DND-41 (cell line): ENCODE measurements around the gene SLC35F6.
A peak's percentile ranks its signal among the peaks of the same experiment; 100 is the strongest.
"Not testable (repeated sequence)": the region's sequence is repeated elsewhere in the genome, so short reads cannot be mapped to it uniquely, and the experiment has no call there.

Source experiments
- ATAC-seq: fragments of 200-7000 bp; cut with Tn5 transposase; 3 replicates; pipeline ENCODE4 v1.9.1; 2021; ENCODE audit warnings: low read depth; ENCODE audit not compliant: insufficient read depth
- DNase-seq: peaks from one replicate; pipeline ENCODE4 v3.0.0-alpha.2; 2020
- H2AFZ ChIP-seq: 2 replicates; pipeline ENCODE4 v1.6.0; 2012; ENCODE audit warnings: low read depth, low read length
- H3K27ac ChIP-seq: 2 replicates; pipeline ENCODE4 v1.5.1; 2012; ENCODE audit warnings: low read length, inconsistent platforms
- H3K27me3 ChIP-seq: fragments of 200-600 bp; sonication (generic); 2 replicates; pipeline ENCODE4 v1.6.0; 2012; ENCODE audit warnings: low read length, mild to moderate bottlenecking, inconsistent platforms; ENCODE audit not compliant: insufficient read depth, poor library complexity
- H3K36me3 ChIP-seq: 2 replicates; pipeline ENCODE4 v1.5.1; 2012; ENCODE audit warnings: low read length, inconsistent platforms; ENCODE audit not compliant: insufficient read depth
- H3K4me1 ChIP-seq: 2 replicates; pipeline ENCODE4 v1.5.1; 2012; ENCODE audit warnings: mild to moderate bottlenecking, low read length; ENCODE audit not compliant: insufficient read depth
- H3K4me2 ChIP-seq: 2 replicates; pipeline ENCODE4 v1.6.0; 2012; ENCODE audit warnings: mild to moderate bottlenecking, moderate library complexity, low read length, inconsistent platforms; ENCODE audit not compliant: insufficient read depth
- H3K4me3 ChIP-seq, 2 experiments: fragments of 200-600 bp in 1 of 2; shearing (Covaris generic) in 1 of 2; 2 replicates each; pipeline ENCODE4 v1.5.1; 2012 to 2016; ENCODE audit warnings: inconsistent platforms in 2 of 2, low read length in 2 of 2, mild to moderate bottlenecking in 2 of 2, low read depth in 1 of 2, moderate library complexity in 1 of 2
- H3K79me2 ChIP-seq: 2 replicates; pipeline ENCODE4 v1.6.0; 2012; ENCODE audit warnings: low read length, inconsistent platforms; ENCODE audit not compliant: insufficient read depth
- H3K9ac ChIP-seq: 2 replicates; pipeline ENCODE4 v1.6.0; 2012; ENCODE audit warnings: low read depth, mild to moderate bottlenecking, inconsistent platforms, low read length, moderate library complexity
- H3K9me3 ChIP-seq: 2 replicates; pipeline ENCODE4 v1.5.1; 2012; ENCODE audit warnings: low read length, moderate library complexity, mild to moderate bottlenecking, inconsistent platforms; ENCODE audit not compliant: insufficient read depth, severe bottlenecking
- H4K20me1 ChIP-seq: 2 replicates; pipeline ENCODE4 v1.6.0; 2012; ENCODE audit warnings: low read length; ENCODE audit not compliant: insufficient read depth
- EZH2 ChIP-seq: IDR thresholded peaks from 3 replicates; pipeline ENCODE4 v1.6.1; 2012; ENCODE audit warnings: borderline replicate concordance, low read depth, mild to moderate bottlenecking, moderate library complexity, low read length, inconsistent platforms; ENCODE audit not compliant: severe bottlenecking
- TF ChIP-seq, protein P1 (sequence below): IDR thresholded peaks from 2 replicates; pipeline ENCODE4 v1.5.1; 2012; ENCODE audit warnings: borderline replicate concordance, low read length, moderate library complexity, mild to moderate bottlenecking; ENCODE audit not compliant: poor library complexity, severe bottlenecking; ENCODE audit errors: extremely low read depth

The SLC35F6 gene

GRCh38 chr2:26745609-26746327 is 18.3 kb upstream of the SLC35F6 start:
- no peak for TF ChIP-seq EZH2
- TF ChIP-seq, protein P1, sequence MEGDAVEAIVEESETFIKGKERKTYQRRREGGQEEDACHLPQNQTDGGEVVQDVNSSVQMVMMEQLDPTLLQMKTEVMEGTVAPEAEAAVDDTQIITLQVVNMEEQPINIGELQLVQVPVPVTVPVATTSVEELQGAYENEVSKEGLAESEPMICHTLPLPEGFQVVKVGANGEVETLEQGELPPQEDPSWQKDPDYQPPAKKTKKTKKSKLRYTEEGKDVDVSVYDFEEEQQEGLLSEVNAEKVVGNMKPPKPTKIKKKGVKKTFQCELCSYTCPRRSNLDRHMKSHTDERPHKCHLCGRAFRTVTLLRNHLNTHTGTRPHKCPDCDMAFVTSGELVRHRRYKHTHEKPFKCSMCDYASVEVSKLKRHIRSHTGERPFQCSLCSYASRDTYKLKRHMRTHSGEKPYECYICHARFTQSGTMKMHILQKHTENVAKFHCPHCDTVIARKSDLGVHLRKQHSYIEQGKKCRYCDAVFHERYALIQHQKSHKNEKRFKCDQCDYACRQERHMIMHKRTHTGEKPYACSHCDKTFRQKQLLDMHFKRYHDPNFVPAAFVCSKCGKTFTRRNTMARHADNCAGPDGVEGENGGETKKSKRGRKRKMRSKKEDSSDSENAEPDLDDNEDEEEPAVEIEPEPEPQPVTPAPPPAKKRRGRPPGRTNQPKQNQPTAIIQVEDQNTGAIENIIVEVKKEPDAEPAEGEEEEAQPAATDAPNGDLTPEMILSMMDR, result peak; percentile 89
- no peak overlapping the region for H3K9ac ChIP-seq
- peak; percentile 92 for ATAC-seq
- no peaks in the 10 kb centered on the region for H3K36me3 ChIP-seq
- no peak overlapping the region for H3K4me3 ChIP-seq
- no peaks in the 10 kb centered on the region for H3K27me3 ChIP-seq
- DNase-seq, result peak; percentile 82
- no peaks in the 10 kb centered on the region for H3K4me1 ChIP-seq
- 0 out of 2 replicates have a peak, but pooled peaks cover 2% of the 10 kb centered on the region for H4K20me1 ChIP-seq
- no peaks in the 10 kb centered on the region for H3K79me2 ChIP-seq
- H3K9me3 ChIP-seq, result no peaks in the 10 kb centered on the region
- H2AFZ ChIP-seq, result no peak overlapping the region
- no peak overlapping the region for H3K4me2 ChIP-seq
- H3K27ac ChIP-seq, result no peak overlapping the region

DNA sequence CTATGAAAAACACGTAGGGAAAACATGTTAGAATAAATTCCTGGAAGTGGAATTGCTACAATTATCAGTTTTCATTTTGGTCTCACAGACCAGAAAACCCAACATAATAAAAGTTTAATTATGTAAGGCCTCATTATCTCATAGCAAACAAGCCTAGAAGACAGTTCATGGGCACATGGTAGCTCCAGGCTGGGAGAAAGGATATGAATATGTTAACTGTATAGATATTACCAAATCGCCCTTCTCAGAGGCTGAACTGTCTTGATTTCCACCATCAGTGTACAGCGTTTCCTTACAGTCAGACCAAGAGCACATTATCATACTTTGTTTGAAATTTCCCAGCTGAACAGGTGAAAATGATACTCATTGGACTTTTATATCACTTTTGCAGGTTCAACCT is 17.1 kb upstream of the SLC35F6 start:
- ATAC-seq, result no peak
- TF ChIP-seq, protein P1, result no peak
- TF ChIP-seq EZH2, result no peak

GRCh38 chr2:26749787-26750420 is 14.2 kb upstream of the SLC35F6 start:
- H3K9me3 ChIP-seq, H3K27me3 ChIP-seq, H4K20me1 ChIP-seq, ATAC-seq, DNase-seq, H3K4me2 ChIP-seq, H3K9ac ChIP-seq, H2AFZ ChIP-seq, H3K79me2 ChIP-seq, H3K4me1 ChIP-seq, H3K27ac ChIP-seq, H3K36me3 ChIP-seq, H3K4me3 ChIP-seq: not testable (repeated sequence)

More for the DNA sequence above, 17.1 kb upstream of the SLC35F6 start:
- Histone ChIP-seq H3K4me3 (no peak overlapping the region), H3K27me3 (no peaks in the 10 kb centered on the region), H2AFZ (no peak overlapping the region), H3K4me2 (no peak overlapping the region), H4K20me1 (0 out of 2 replicates have a peak, but pooled peaks cover 2% of the 10 kb centered on the region), H3K9ac (no peak overlapping the region), H3K4me1 (no peaks in the 10 kb centered on the region), H3K36me3 (no peaks in the 10 kb centered on the region), H3K79me2 (no peaks in the 10 kb centered on the region), H3K9me3 (no peaks in the 10 kb centered on the region), H3K27ac (no peak overlapping the region)
- no peak for DNase-seq

DNA sequence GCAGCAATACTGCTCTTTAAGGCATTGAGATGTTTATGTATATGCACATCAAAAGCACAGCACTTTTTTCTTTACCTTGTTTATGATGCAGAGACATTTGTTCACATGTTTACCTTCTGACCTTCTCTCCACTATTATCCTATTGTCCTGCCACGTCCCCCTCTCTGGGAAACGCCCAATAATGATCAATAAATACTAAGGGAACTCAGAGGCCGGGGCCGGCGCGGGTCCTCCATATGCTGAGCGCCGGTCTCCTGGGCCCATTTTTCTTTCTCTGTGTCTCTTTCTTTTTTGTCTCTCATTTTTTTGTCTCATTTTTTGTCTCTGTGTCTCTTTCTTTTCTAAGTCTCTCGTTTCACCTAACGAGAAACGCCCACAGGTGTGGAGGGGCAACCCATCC is 13.6 kb upstream of the SLC35F6 start:
- not testable (repeated sequence) for H3K36me3 ChIP-seq, H3K4me2 ChIP-seq, H3K4me1 ChIP-seq, ATAC-seq, H4K20me1 ChIP-seq, H3K79me2 ChIP-seq, H3K9ac ChIP-seq, DNase-seq, H3K27me3 ChIP-seq, H2AFZ ChIP-seq, H3K27ac ChIP-seq, H3K4me3 ChIP-seq, H3K9me3 ChIP-seq
